WTC11 (cell line): ENCODE results near the gene C2orf49. TPM values are rescaled to one million over a fixed set of nuclear protein-coding genes. Genes with fewer than 3 reads are reported as not detected.
A peak's percentile ranks its signal among the peaks of the same experiment; 100 is the strongest.

Experiments
- ATAC-seq: fragments of 200-7000 bp; cut with Tn5 transposase; 2 replicates; pipeline ENCODE4 v1.10.0; 2021; ENCODE audit warnings: mild to moderate bottlenecking, moderate library complexity
- CTCF ChIA-PET: fragments of 300-600 bp; sonication (Branson Sonifier 250); formaldehyde crosslinking; loops from one replicate; lab custom pipeline; 2021; ENCODE audit warnings: antibody characterized with exemption; lab: Charles Lee
- POLR2A ChIA-PET: fragments of 350-600 bp; sonication (Branson Sonifier 250); formaldehyde crosslinking; loops from one replicate; lab custom pipeline; 2021; ENCODE audit warnings: antibody characterized with exemption; lab: Charles Lee
- DNase-seq: peaks from one replicate; pipeline ENCODE4 v3.0.0; 2021; ENCODE audit warnings: low spot score
- H3K27ac Mint-ChIP-seq: 2 replicates; pipeline ENCODE4 v1.8.0; 2021; ENCODE audit warnings: mixed read lengths
- H3K27me3 Mint-ChIP-seq: 2 replicates; pipeline ENCODE4 v1.8.0; 2021; ENCODE audit warnings: low read depth, mild to moderate bottlenecking, moderate library complexity, mixed read lengths
- H3K36me3 Mint-ChIP-seq: 2 replicates; pipeline ENCODE4 v1.8.0; 2021; ENCODE audit warnings: mixed read lengths
- H3K4me1 Mint-ChIP-seq: 2 replicates; pipeline ENCODE4 v1.8.0; 2022; ENCODE audit warnings: mixed read lengths
- H3K4me3 Mint-ChIP-seq: 2 replicates; pipeline ENCODE4 v1.8.0; 2021; ENCODE audit warnings: mild to moderate bottlenecking, moderate library complexity, mixed read lengths
- H3K9me3 Mint-ChIP-seq: 2 replicates; pipeline ENCODE4 v1.8.0; 2021; ENCODE audit warnings: mixed read lengths
- ARID4B ChIP-seq: sonication (generic); formaldehyde crosslinking; IDR thresholded peaks from 2 replicates; pipeline ENCODE4 v1.8.0; 2023; ENCODE audit warnings: missing genetic modification reagents, mild to moderate bottlenecking, borderline replicate concordance
- ATF1 ChIP-seq: sonication (generic); formaldehyde crosslinking; IDR thresholded peaks from 2 replicates; pipeline ENCODE4 v1.8.1; 2023; ENCODE audit warnings: mild to moderate bottlenecking, moderate library complexity, missing genetic modification reagents
- ATF6 ChIP-seq: sonication (generic); formaldehyde crosslinking; IDR thresholded peaks from 2 replicates; pipeline ENCODE4 v1.8.1; 2023; ENCODE audit warnings: mild to moderate bottlenecking, missing genetic modification reagents
- CDX4 ChIP-seq: fragments of 250-450 bp; sonication (Bioruptor Pico); IDR thresholded peaks from 2 replicates; pipeline ENCODE4 v1.9.0; 2021; ENCODE audit warnings: moderate library complexity, mild to moderate bottlenecking, inconsistent platforms, borderline replicate concordance
- GTF2I ChIP-seq: fragments of 250-450 bp; sonication (Bioruptor Pico); conservative IDR thresholded peaks from 2 replicates; pipeline ENCODE4 v1.4.0; 2021; ENCODE audit warnings: mild to moderate bottlenecking
- HMGA2 ChIP-seq: fragments of 250-450 bp; sonication (Bioruptor Pico); IDR thresholded peaks from 2 replicates; pipeline ENCODE4 v1.4.0; 2021; ENCODE audit warnings: mild to moderate bottlenecking, moderate library complexity
- NR2C2 ChIP-seq: sonication (generic); formaldehyde crosslinking; IDR thresholded peaks from 2 replicates; pipeline ENCODE4 v1.8.0; 2022; ENCODE audit warnings: mild to moderate bottlenecking, missing genetic modification reagents
- NR3C1 ChIP-seq: sonication (generic); formaldehyde crosslinking; conservative IDR thresholded peaks from 2 replicates; pipeline ENCODE4 v1.8.1; 2023; ENCODE audit warnings: low read depth, mild to moderate bottlenecking, missing genetic modification reagents
- OVOL2 ChIP-seq: fragments of 250-450 bp; sonication (Bioruptor Pico); IDR thresholded peaks from 2 replicates; pipeline ENCODE4 v1.9.0; 2021; ENCODE audit warnings: mild to moderate bottlenecking, borderline replicate concordance
- PREB ChIP-seq: sonication (generic); formaldehyde crosslinking; IDR thresholded peaks from 2 replicates; pipeline ENCODE4 v1.8.1; 2022; ENCODE audit warnings: mild to moderate bottlenecking, missing genetic modification reagents, moderate library complexity, borderline replicate concordance
- SMAD3 ChIP-seq: sonication (generic); formaldehyde crosslinking; IDR thresholded peaks from 2 replicates; pipeline ENCODE4 v1.8.0; 2022; ENCODE audit warnings: missing genetic modification reagents, mild to moderate bottlenecking, borderline replicate concordance
- SMAD4 ChIP-seq: sonication (generic); formaldehyde crosslinking; IDR thresholded peaks from 2 replicates; pipeline ENCODE4 v1.8.0; 2022; ENCODE audit warnings: mild to moderate bottlenecking, missing genetic modification reagents
- TCF7 ChIP-seq: sonication (generic); formaldehyde crosslinking; IDR thresholded peaks from 2 replicates; pipeline ENCODE4 v1.8.0; 2022; ENCODE audit warnings: mild to moderate bottlenecking, low read depth, missing genetic modification reagents, moderate library complexity
- TP53 ChIP-seq: sonication (generic); formaldehyde crosslinking; IDR thresholded peaks from 2 replicates; pipeline ENCODE4 v1.8.1; 2023; ENCODE audit warnings: mild to moderate bottlenecking, missing genetic modification reagents
- USF1 ChIP-seq: sonication (generic); formaldehyde crosslinking; IDR thresholded peaks from 2 replicates; pipeline ENCODE4 v1.8.0; 2022; ENCODE audit warnings: mild to moderate bottlenecking, missing genetic modification reagents
- USF2 ChIP-seq: sonication (generic); formaldehyde crosslinking; IDR thresholded peaks from 2 replicates; pipeline ENCODE4 v1.8.1; 2023; ENCODE audit warnings: mild to moderate bottlenecking, missing genetic modification reagents, moderate library complexity
- total RNA-seq: library from RNA; stranded (reverse); gene quantifications from 3 replicates; pipeline ENCODE4 v1.2.3, GENCODE V29; 2021
- TF ChIP-seq, protein P1 (sequence below): sonication (generic); formaldehyde crosslinking; IDR thresholded peaks from 2 replicates; pipeline ENCODE4 v1.8.0; 2022; ENCODE audit warnings: mild to moderate bottlenecking, missing genetic modification reagents

The C2orf49 gene
- total RNA-seq, 1 experiment from 2014 or later: 15.9 TPM

DNA sequence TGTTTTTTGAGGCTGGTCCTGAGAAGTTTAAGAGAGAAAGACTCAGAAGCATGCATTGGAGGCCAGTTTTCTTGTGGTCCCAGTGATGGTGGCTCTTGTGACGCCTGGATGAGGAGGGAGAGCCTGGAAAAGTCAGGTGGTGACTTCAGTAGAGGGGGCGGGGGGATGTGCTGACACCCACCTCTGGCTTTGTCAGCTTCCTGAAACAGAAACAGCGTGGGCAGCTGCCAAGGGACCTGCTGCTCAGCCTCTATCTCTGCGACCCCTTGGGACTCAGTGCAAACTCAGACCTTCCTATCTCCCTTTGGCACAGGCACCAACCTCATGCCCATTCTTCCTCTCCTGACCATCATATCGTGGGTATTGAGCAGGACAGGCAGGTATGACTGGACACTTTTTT lies 14.2 kb upstream of the C2orf49 start:
- DNase-seq (no peak), ATAC-seq (no peak)
- Mint-ChIP-seq H3K9me3 (no peaks in the 10 kb centered on the region), H3K27ac (no peak overlapping the region), H3K36me3 (no peaks in the 10 kb centered on the region), H3K4me3 (no peak overlapping the region), H3K27me3 (no peaks in the 10 kb centered on the region), H3K4me1 (peaks cover 15% of the 10 kb centered on the region)
- ChIA-PET CTCF (no interaction called here), POLR2A (interaction anchor here (1.1 kb wide), 1 partner anchor 15 kb away, joined by 3 read pairs; no protein-coding TSS in a partner anchor)
- TF ChIP-seq TCF7: no peak
- TF ChIP-seq USF1 (CRISPR knock-in tag): no peak
- TF ChIP-seq NR3C1 (CRISPR knock-in tag): no peak
- TF ChIP-seq ATF6 (CRISPR knock-in tag): no peak
- TF ChIP-seq PREB: no peak
- no peak for TF ChIP-seq ARID4B

DNA sequence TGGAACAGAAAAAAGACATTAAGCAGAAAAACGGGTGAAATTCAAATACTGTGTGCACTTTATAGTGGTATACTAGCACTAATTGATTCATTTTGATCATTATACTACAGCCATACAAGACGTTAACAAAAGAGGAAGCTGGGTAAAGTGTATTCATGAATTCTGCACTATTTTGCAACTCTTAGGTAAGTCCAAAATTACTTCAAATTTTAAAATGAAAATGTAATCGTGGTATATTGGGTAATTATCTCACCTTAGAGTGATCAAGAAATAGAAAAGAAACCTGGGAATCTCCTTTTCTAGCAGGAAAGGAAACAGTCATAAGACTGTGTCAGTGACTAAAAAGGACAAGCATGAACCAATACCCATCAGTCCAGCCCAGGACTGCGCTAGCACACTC lies 13.2 kb upstream of the C2orf49 start:
- Mint-ChIP-seq H3K27me3 (no peaks in the 10 kb centered on the region; the same call in 1 of the 2 replicates), H3K4me3 (no peak overlapping the region), H3K9me3 (no peaks in the 10 kb centered on the region), H3K4me1 (peaks cover 23% of the 10 kb centered on the region), H3K36me3 (no peaks in the 10 kb centered on the region), H3K27ac (peak overlapping the region; percentile 72; the same call in 1 of the 2 replicates)
- ATAC-seq (no peak), DNase-seq (no peak)
- CTCF ChIA-PET: interaction anchor here (0.6 kb wide), 1 partner anchor 86 kb away, joined by 3 read pairs; no protein-coding TSS in a partner anchor
- TF ChIP-seq NR3C1 (CRISPR knock-in tag): no peak
- no peak for TF ChIP-seq GTF2I (CRISPR knock-in tag)
- TF ChIP-seq, protein P1, sequence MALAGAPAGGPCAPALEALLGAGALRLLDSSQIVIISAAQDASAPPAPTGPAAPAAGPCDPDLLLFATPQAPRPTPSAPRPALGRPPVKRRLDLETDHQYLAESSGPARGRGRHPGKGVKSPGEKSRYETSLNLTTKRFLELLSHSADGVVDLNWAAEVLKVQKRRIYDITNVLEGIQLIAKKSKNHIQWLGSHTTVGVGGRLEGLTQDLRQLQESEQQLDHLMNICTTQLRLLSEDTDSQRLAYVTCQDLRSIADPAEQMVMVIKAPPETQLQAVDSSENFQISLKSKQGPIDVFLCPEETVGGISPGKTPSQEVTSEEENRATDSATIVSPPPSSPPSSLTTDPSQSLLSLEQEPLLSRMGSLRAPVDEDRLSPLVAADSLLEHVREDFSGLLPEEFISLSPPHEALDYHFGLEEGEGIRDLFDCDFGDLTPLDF: no peak
- no peak for TF ChIP-seq SMAD3 (CRISPR knock-in tag)
- no peak for TF ChIP-seq TP53 (CRISPR knock-in tag)
- no peak for TF ChIP-seq OVOL2
- no peak for TF ChIP-seq NR2C2 (CRISPR knock-in tag)
- no peak for TF ChIP-seq CDX4 (CRISPR knock-in tag)
- TF ChIP-seq ATF1 (CRISPR knock-in tag): no peak
- no peak for TF ChIP-seq USF2 (CRISPR knock-in tag)
- TF ChIP-seq PREB: no peak
- TF ChIP-seq HMGA2 (CRISPR knock-in tag): no peak
- no peak for TF ChIP-seq SMAD4 (CRISPR knock-in tag)
- POLR2A ChIA-PET: no interaction called here
